ENCODE data around the gene MRPL54. TPM values are rescaled to one million over a fixed set of nuclear protein-coding genes. Genes with fewer than 3 reads are reported as not detected.
A peak's percentile ranks its signal among the peaks of the same experiment; 100 is the strongest.

The MRPL54 gene
- total RNA-seq: 10 to 100 TPM; 25.5 to 57.2 TPM

GRCh38 chr19:3762501-3763459 is at the start of gene MRPL54:
Gene MRPL54 (plus strand): TSS chr19:3762682. CDS start chr19:3762701, 19 bp downstream.
- ATAC-seq (replicated peaks): peak; percentile 88
- Mint-ChIP-seq H3K9me3 (no peaks in the 10 kb centered on the region), H3K27me3 (no peaks in the 10 kb centered on the region)

GRCh38 chr19:3716147-3716668 is 46.3 kb upstream of the MRPL54 start:
- no peak for ATAC-seq (replicated peaks)
- H3K4me3 Mint-ChIP-seq: no peak overlapping the region
- H3K4me1 Mint-ChIP-seq: no peaks in the 10 kb centered on the region
- no peak overlapping the region for H3K27ac Mint-ChIP-seq
- no peaks in the 10 kb centered on the region for H3K27me3 Mint-ChIP-seq
- no peaks in the 10 kb centered on the region for H3K9me3 Mint-ChIP-seq
- H3K36me3 Mint-ChIP-seq (ENCODE audit: low read depth): no peaks in the 10 kb centered on the region

More at GRCh38 chr19:3762501-3763459, at the start of gene MRPL54:
- peak within 1 kb of the TSS; percentile 100 for H3K27ac Mint-ChIP-seq
- peaks cover 13% of the 10 kb centered on the region for H3K4me1 Mint-ChIP-seq
- H3K36me3 Mint-ChIP-seq (ENCODE audit: low read depth): peaks cover 58% of the 10 kb centered on the region
- H3K4me3 Mint-ChIP-seq: peak within 1 kb of the TSS; percentile 99

- Mint-ChIP-seq H3K27ac (no peak overlapping the region), H3K9me3 (no peaks in the 10 kb centered on the region), H3K36me3 (ENCODE audit: low read depth) (no peaks in the 10 kb centered on the region), H3K27me3 (no peaks in the 10 kb centered on the region), H3K4me3 (no peak overlapping the region), H3K4me1 (no peaks in the 10 kb centered on the region)
- no peak for ATAC-seq (replicated peaks)
Observed at GRCh38 chr19:3719868-3720267, 42.6 kb upstream of the MRPL54 start.

- H3K27me3 Mint-ChIP-seq: no peaks in the 10 kb centered on the region
- no peaks in the 10 kb centered on the region for H3K36me3 Mint-ChIP-seq (ENCODE audit: low read depth)
- no peaks in the 10 kb centered on the region for H3K9me3 Mint-ChIP-seq
- no peak overlapping the region for H3K27ac Mint-ChIP-seq
- no peaks in the 10 kb centered on the region for H3K4me1 Mint-ChIP-seq
- peak overlapping the region; percentile 70 for H3K4me3 Mint-ChIP-seq
- ATAC-seq (replicated peaks): no peak
Observed at GRCh38 chr19:3720349-3720917, 42.0 kb upstream of the MRPL54 start.

GRCh38 chr19:3721131-3721886 is 41.2 kb upstream of the MRPL54 start:
- peak; percentile 91 for ATAC-seq (replicated peaks)
- no peaks in the 10 kb centered on the region for H3K9me3 Mint-ChIP-seq
- no peaks in the 10 kb centered on the region for H3K4me1 Mint-ChIP-seq
- H3K4me3 Mint-ChIP-seq: peak overlapping the region; percentile 70
- no peaks in the 10 kb centered on the region for H3K27me3 Mint-ChIP-seq
- no peak overlapping the region for H3K27ac Mint-ChIP-seq
- no peaks in the 10 kb centered on the region for H3K36me3 Mint-ChIP-seq (ENCODE audit: low read depth)

GRCh38 chr19:3721887-3722442 is 40.5 kb upstream of the MRPL54 start:
- Mint-ChIP-seq H3K27ac (no peak overlapping the region), H3K4me3 (peak overlapping the region; percentile 70), H3K9me3 (no peaks in the 10 kb centered on the region), H3K36me3 (ENCODE audit: low read depth) (no peaks in the 10 kb centered on the region), H3K27me3 (no peaks in the 10 kb centered on the region), H3K4me1 (no peaks in the 10 kb centered on the region)
- ATAC-seq (replicated peaks): no peak

GRCh38 chr19:3722443-3723109 is 39.9 kb upstream of the MRPL54 start:
- H3K27me3 Mint-ChIP-seq: no peaks in the 10 kb centered on the region
- H3K4me1 Mint-ChIP-seq: no peaks in the 10 kb centered on the region
- no peaks in the 10 kb centered on the region for H3K9me3 Mint-ChIP-seq
- no peaks in the 10 kb centered on the region for H3K36me3 Mint-ChIP-seq (ENCODE audit: low read depth)
- peak overlapping the region; percentile 70 for H3K4me3 Mint-ChIP-seq
- no peak for ATAC-seq (replicated peaks)
- no peak overlapping the region for H3K27ac Mint-ChIP-seq

- Mint-ChIP-seq H3K4me3 (no peak overlapping the region), H3K27me3 (no peaks in the 10 kb centered on the region), H3K36me3 (ENCODE audit: low read depth) (no peaks in the 10 kb centered on the region), H3K27ac (no peak overlapping the region), H3K4me1 (no peaks in the 10 kb centered on the region), H3K9me3 (no peaks in the 10 kb centered on the region)
- no peak for ATAC-seq (replicated peaks)
Observed at GRCh38 chr19:3723110-3723488, 39.4 kb upstream of the MRPL54 start.

- Mint-ChIP-seq H3K4me3 (no peak overlapping the region), H3K36me3 (ENCODE audit: low read depth) (no peaks in the 10 kb centered on the region), H3K4me1 (no peaks in the 10 kb centered on the region), H3K27me3 (no peaks in the 10 kb centered on the region), H3K9me3 (no peaks in the 10 kb centered on the region), H3K27ac (no peak overlapping the region)
- no peak for ATAC-seq (replicated peaks)
Observed at GRCh38 chr19:3723883-3724282, 38.6 kb upstream of the MRPL54 start.

- Mint-ChIP-seq H3K27me3 (no peaks in the 10 kb centered on the region), H3K36me3 (ENCODE audit: low read depth) (no peaks in the 10 kb centered on the region), H3K9me3 (no peaks in the 10 kb centered on the region), H3K27ac (no peak overlapping the region), H3K4me1 (no peaks in the 10 kb centered on the region), H3K4me3 (no peak overlapping the region)
- no peak for ATAC-seq (replicated peaks)
Observed at GRCh38 chr19:3725121-3725520, 37.4 kb upstream of the MRPL54 start.

- H3K4me3 Mint-ChIP-seq: no peak overlapping the region
- no peaks in the 10 kb centered on the region for H3K9me3 Mint-ChIP-seq
- no peak overlapping the region for H3K27ac Mint-ChIP-seq
- H3K36me3 Mint-ChIP-seq (ENCODE audit: low read depth): no peaks in the 10 kb centered on the region
- no peak for ATAC-seq (replicated peaks)
- no peaks in the 10 kb centered on the region for H3K27me3 Mint-ChIP-seq
- no peaks in the 10 kb centered on the region for H3K4me1 Mint-ChIP-seq
Observed at GRCh38 chr19:3725640-3726310, 36.7 kb upstream of the MRPL54 start.

- ATAC-seq (replicated peaks): no peak
- Mint-ChIP-seq H3K27ac (no peak overlapping the region), H3K36me3 (ENCODE audit: low read depth) (no peaks in the 10 kb centered on the region), H3K4me3 (no peak overlapping the region), H3K4me1 (no peaks in the 10 kb centered on the region), H3K9me3 (no peaks in the 10 kb centered on the region), H3K27me3 (no peaks in the 10 kb centered on the region)
Observed at GRCh38 chr19:3730457-3730958, 32.0 kb upstream of the MRPL54 start.

- no peak for ATAC-seq (replicated peaks)
- Mint-ChIP-seq H3K27ac (no peak overlapping the region), H3K4me3 (no peak overlapping the region), H3K4me1 (no peaks in the 10 kb centered on the region), H3K9me3 (no peaks in the 10 kb centered on the region), H3K27me3 (no peaks in the 10 kb centered on the region), H3K36me3 (ENCODE audit: low read depth) (no peaks in the 10 kb centered on the region)
Observed at GRCh38 chr19:3732108-3732507, 30.4 kb upstream of the MRPL54 start.

Measured in activated T-helper 17 cell treated with anti-CD3 and anti-CD28 coated beads, Interleukin-2, amount 50 U/mL, for 72 hours (primary cell).